ENCODE results near the gene PRG2. TPM values are rescaled to one million over a fixed set of nuclear protein-coding genes. Genes with fewer than 3 reads are reported as not detected.

The PRG2 gene
- polyA plus RNA-seq, 2 of the 4 experiments (the other 2 are of a cell fraction), result not detected

DNA sequence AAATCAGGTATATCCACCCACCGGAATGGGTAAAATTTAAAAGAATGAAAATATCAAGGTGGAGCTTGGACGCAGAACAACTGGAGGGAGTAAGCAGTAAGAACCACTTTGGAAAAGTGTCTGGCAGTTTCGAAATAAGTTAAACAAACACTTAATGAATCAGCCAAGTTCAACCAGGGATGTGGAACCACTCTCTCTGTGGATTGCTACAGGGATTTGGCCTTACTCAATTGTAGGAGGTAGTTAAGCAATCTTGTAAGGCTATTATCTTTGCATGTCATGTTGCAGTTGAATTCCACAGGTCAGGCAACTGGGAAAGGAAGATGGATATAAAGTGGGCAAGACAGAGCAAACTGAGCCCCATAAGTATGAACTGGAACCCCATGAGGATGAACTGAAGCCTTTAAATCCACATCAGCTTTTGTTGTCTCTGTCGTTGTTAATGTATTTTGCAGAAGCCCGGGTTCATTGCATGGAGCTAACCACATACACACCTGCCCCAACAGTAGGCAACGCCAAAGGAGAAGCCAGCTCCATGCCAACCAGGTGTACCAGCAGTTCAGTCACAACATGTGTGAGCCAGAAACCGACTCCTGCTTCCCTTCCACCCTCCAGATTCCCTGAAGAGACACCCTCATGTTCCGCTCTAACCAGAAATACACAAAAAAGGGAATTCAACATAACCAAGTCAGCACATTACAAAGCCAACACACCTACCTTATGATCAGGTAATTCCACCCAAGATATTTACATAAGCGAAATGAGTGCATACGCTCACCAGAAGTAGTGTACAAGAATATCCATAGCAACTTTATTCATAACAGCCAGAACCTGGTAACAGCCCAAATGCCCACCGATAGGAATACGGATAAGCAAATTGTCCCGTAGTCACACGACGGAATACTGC is 44.4 kb upstream of the PRG2 start (continued):
- TF ChIP-seq, protein P1, sequence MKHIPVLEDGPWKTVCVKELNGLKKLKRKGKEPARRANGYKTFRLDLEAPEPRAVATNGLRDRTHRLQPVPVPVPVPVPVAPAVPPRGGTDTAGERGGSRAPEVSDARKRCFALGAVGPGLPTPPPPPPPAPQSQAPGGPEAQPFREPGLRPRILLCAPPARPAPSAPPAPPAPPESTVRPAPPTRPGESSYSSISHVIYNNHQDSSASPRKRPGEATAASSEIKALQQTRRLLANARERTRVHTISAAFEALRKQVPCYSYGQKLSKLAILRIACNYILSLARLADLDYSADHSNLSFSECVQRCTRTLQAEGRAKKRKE (CRISPR knock-in tag; IDR thresholded peaks at IDR 0.05; ENCODE audit: low read depth), result 0 out of 2 replicates have a peak, but pooled peaks have one; percentile 33

DNA sequence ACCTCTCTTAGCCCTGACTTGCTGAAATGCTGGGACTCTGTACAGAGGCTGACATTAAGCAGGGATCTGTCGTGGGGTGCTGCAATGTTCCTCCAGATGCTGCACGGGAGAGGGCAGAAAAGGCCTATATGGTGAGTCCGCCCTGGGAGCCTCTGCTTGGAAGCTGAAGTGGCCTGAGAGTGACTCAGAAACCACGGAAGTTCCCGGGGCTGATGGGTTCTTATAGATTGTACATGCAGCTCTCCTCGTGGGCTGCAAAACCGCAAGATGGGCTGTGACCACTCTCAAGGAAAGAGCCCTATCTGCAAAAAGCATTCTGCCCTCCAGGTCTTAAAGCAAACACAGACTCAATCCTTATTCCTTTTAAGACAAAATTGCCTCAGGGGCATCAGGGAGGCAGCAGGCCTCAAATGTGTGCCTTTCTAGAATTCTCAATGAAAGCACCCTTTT is 42.3 kb upstream of the PRG2 start:
- TF ChIP-seq HDAC2 (IDR thresholded peaks at IDR 0.05) (no peak), ZFP36 (IDR thresholded peaks at IDR 0.05; ENCODE audit: borderline replicate concordance, partially characterized antibody) (no peak), CBX2 (IDR thresholded peaks at IDR 0.05; ENCODE audit: borderline replicate concordance, low read depth) (no peak), EHMT2 (IDR thresholded peaks at IDR 0.05; ENCODE audit: low read depth) (no peak), MYC (IDR thresholded peaks at IDR 0.05; ENCODE audit: borderline replicate concordance, low read length) (no peak), ZC3H11A (IDR thresholded peaks at IDR 0.05) (no peak), RARB (CRISPR knock-in tag; IDR thresholded peaks at IDR 0.05) (no peak), MAFK (IDR thresholded peaks at IDR 0.05; ENCODE audit: partially characterized antibody) (no peak), GATA3 (IDR thresholded peaks at IDR 0.05; ENCODE audit: borderline replicate concordance) (no peak), ESRRA (IDR thresholded peaks at IDR 0.05; ENCODE audit: borderline replicate concordance, low read length) (no peak)
- TF ChIP-seq, protein P2, sequence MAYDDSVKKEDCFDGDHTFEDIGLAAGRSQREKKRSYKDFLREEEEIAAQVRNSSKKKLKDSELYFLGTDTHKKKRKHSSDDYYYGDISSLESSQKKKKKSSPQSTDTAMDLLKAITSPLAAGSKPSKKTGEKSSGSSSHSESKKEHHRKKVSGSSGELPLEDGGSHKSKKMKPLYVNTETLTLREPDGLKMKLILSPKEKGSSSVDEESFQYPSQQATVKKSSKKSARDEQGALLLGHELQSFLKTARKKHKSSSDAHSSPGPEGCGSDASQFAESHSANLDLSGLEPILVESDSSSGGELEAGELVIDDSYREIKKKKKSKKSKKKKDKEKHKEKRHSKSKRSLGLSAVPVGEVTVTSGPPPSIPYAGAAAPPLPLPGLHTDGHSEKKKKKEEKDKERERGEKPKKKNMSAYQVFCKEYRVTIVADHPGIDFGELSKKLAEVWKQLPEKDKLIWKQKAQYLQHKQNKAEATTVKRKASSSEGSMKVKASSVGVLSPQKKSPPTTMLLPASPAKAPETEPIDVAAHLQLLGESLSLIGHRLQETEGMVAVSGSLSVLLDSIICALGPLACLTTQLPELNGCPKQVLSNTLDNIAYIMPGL (CRISPR knock-in tag; IDR thresholded peaks at IDR 0.05; ENCODE audit: borderline replicate concordance), result no peak
- TF ChIP-seq, protein P3, sequence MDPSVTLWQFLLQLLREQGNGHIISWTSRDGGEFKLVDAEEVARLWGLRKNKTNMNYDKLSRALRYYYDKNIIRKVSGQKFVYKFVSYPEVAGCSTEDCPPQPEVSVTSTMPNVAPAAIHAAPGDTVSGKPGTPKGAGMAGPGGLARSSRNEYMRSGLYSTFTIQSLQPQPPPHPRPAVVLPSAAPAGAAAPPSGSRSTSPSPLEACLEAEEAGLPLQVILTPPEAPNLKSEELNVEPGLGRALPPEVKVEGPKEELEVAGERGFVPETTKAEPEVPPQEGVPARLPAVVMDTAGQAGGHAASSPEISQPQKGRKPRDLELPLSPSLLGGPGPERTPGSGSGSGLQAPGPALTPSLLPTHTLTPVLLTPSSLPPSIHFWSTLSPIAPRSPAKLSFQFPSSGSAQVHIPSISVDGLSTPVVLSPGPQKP (IDR thresholded peaks at IDR 0.05; ENCODE audit: low read depth, low read length), result no peak
- TF ChIP-seq, protein P4, sequence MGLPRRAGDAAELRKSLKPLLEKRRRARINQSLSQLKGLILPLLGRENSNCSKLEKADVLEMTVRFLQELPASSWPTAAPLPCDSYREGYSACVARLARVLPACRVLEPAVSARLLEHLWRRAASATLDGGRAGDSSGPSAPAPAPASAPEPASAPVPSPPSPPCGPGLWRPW (IDR thresholded peaks at IDR 0.05), result no peak
- TF ChIP-seq, protein P5, sequence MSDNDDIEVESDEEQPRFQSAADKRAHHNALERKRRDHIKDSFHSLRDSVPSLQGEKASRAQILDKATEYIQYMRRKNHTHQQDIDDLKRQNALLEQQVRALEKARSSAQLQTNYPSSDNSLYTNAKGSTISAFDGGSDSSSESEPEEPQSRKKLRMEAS (IDR thresholded peaks at IDR 0.05), result no peak
- Histone ChIP-seq H3K27ac (peak overlapping the region; percentile 70 to 80; a peak in 4 of 6 replicates), H3K4me2 (no peak overlapping the region), H3K4me1 (peaks cover 37% of the 10 kb centered on the region), H3K4me3 (no peak overlapping the region), H3K9me3 (no peaks in the 10 kb centered on the region)
- WGBS (ENCODE audit: missing lambda C conversion rate), result 81% methylated on average over 7 of the region's 7 CpGs
- DNase-seq (ENCODE audit: low read depth in 1 of 2, low spot score in 1 of 2) (no peak), FAIRE-seq (no peak), ATAC-seq (no peak)
- ChIA-PET CTCF (interaction anchor here (1.0 to 6.1 kb wide), 5 partner anchors 14 to 76 kb away, joined by 3 to 37 read pairs (median 4); no protein-coding TSS in a partner anchor), POLR2A (no interaction called here)

DNA sequence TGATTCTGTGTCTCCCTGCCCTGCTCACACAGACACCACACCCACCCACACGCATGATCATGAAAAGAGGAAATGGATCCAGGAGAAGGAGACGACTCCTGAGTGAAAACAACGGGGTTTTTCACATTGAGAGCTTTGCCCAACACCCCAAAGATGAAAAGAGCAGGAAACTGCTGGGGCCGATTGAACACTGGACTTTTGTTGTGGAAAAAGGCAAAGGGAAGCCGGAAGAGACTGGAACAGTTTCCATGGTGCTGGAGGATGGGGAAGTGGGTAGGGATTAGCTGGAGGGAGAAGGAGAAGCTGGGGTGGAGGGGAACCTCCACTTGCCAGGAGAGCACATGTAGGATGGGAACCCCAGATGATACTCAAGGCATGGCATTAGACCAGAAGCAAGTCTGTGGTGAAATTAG is 41.7 kb upstream of the PRG2 start:
- peaks cover 43% of the 10 kb centered on the region for H3K4me1 ChIP-seq
- WGBS (ENCODE audit: missing lambda C conversion rate), result 61% methylated on average over 5 of the region's 5 CpGs
- DNase-seq (ENCODE audit: low read depth in 1 of 2, low spot score in 1 of 2) (no peak), ATAC-seq (no peak), FAIRE-seq (no peak)
- CTCF ChIA-PET, result interaction anchor here (1.0 to 6.1 kb wide), 5 partner anchors 13 to 76 kb away, joined by 3 to 37 read pairs (median 4); no protein-coding TSS in a partner anchor
- peak overlapping the region; percentile 70 to 80; a peak in 5 of 6 replicates for H3K27ac ChIP-seq
- TF ChIP-seq EHMT2 (IDR thresholded peaks at IDR 0.05; ENCODE audit: low read depth), result no peak
- TF ChIP-seq BHLHE40 (IDR thresholded peaks at IDR 0.05; ENCODE audit: low read depth, low read length), result no peak
- TF ChIP-seq, protein P6, sequence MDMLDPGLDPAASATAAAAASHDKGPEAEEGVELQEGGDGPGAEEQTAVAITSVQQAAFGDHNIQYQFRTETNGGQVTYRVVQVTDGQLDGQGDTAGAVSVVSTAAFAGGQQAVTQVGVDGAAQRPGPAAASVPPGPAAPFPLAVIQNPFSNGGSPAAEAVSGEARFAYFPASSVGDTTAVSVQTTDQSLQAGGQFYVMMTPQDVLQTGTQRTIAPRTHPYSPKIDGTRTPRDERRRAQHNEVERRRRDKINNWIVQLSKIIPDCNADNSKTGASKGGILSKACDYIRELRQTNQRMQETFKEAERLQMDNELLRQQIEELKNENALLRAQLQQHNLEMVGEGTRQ (IDR thresholded peaks at IDR 0.05), result no peak
- no peak for TF ChIP-seq HOXB5 (CRISPR knock-in tag; IDR thresholded peaks at IDR 0.05)
- TF ChIP-seq, protein P7, sequence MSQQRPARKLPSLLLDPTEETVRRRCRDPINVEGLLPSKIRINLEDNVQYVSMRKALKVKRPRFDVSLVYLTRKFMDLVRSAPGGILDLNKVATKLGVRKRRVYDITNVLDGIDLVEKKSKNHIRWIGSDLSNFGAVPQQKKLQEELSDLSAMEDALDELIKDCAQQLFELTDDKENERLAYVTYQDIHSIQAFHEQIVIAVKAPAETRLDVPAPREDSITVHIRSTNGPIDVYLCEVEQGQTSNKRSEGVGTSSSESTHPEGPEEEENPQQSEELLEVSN (IDR thresholded peaks at IDR 0.05; ENCODE audit: borderline replicate concordance, low read depth), result no peak
- no peak for TF ChIP-seq ESRRA (IDR thresholded peaks at IDR 0.05; ENCODE audit: borderline replicate concordance, low read length)
- TF ChIP-seq, protein P2 (CRISPR knock-in tag; IDR thresholded peaks at IDR 0.05; ENCODE audit: borderline replicate concordance), result no peak
- POLR2A ChIA-PET, result no interaction called here
- no peak overlapping the region for H3K4me2 ChIP-seq
- no peaks in the 10 kb centered on the region for H3K9me3 ChIP-seq
- no peak overlapping the region for H3K4me3 ChIP-seq

Data from A549 (cell line).